Activated naive CD8-positive, alpha-beta T cell treated with anti-CD3 and anti-CD28 coated beads, Interleukin-2, amount 10 ng/mL, durations not matched to agents 7 days and 5 days (primary cell): Measurements from ENCODE around the gene ADCY3. TPM values are rescaled to one million over a fixed set of nuclear protein-coding genes. Genes with fewer than 3 reads are reported as not detected.

Source experiments
- ATAC-seq: fragments of 150-1000 bp; cut with Tn5 transposase; one replicate; pipeline ENCODE4 v1.10.0; 2021; ENCODE audit warnings: low read depth, moderate library complexity
- POLR2A ChIA-PET: fragments of 350-600 bp; sonication (Branson Sonifier 250); formaldehyde crosslinking; loops from one replicate; lab custom pipeline; 2021; ENCODE audit warnings: antibody characterized with exemption; lab: Charles Lee
- DNase-seq: peaks from one replicate; pipeline ENCODE4 v3.0.0; 2021
- H3K27ac Mint-ChIP-seq: one replicate; pipeline ENCODE4 v1.8.0; 2022; ENCODE audit warnings: mild to moderate bottlenecking, mixed read lengths
- H3K27me3 Mint-ChIP-seq: one replicate; pipeline ENCODE4 v1.8.0; 2022; ENCODE audit warnings: mild to moderate bottlenecking, moderate library complexity, mixed read lengths
- H3K36me3 Mint-ChIP-seq: one replicate; pipeline ENCODE4 v1.8.0; 2021; ENCODE audit warnings: mild to moderate bottlenecking, mixed read lengths
- H3K4me1 Mint-ChIP-seq: one replicate; pipeline ENCODE4 v1.8.0; 2021; ENCODE audit warnings: mixed read lengths
- H3K4me3 Mint-ChIP-seq: one replicate; pipeline ENCODE4 v1.8.0; 2022; ENCODE audit warnings: mild to moderate bottlenecking, moderate library complexity, mixed read lengths
- H3K9me3 Mint-ChIP-seq: one replicate; pipeline ENCODE4 v1.8.0; 2021; ENCODE audit warnings: mixed read lengths
- total RNA-seq, 2 experiments: library from RNA; stranded (reverse); gene quantifications; one replicate each; pipeline ENCODE4 v1.2.3, GENCODE V29; 2021

The ADCY3 gene
- total RNA-seq = 10 to 100 TPM; 29.5 to 32.5 TPM

- Mint-ChIP-seq H3K36me3 (peaks cover 3% of the 10 kb centered on the region), H3K4me3 (peak within 1 kb of the TSS; percentile 81), H3K4me1 (peaks cover 29% of the 10 kb centered on the region), H3K9me3 (no peaks in the 10 kb centered on the region), H3K27ac (peak within 1 kb of the TSS; percentile 82), H3K27me3 (peaks cover 3% of the 10 kb centered on the region)
- ATAC-seq = peak; percentile 58
- POLR2A ChIA-PET = interaction anchor here (0.6 to 1.1 kb wide), 2 partner anchors 15 to 243 kb away, joined by 3 to 4 read pairs; no protein-coding TSS in a partner anchor
- peak; percentile 75 for DNase-seq
These were observed at the start of gene ADCY3 for GRCh38 chr2:24920098-24920808. ADCY3 (minus strand) TSS chr2:24920237; CDS start chr2:24918987, 1,250 bp downstream.

GRCh38 chr2:24969784-24970183, 49.7 kb upstream of the ADCY3 start:
- DNase-seq (no peak), ATAC-seq (no peak)
- Mint-ChIP-seq H3K4me3 (no peak overlapping the region), H3K4me1 (peaks cover 13% of the 10 kb centered on the region), H3K36me3 (peaks cover 3% of the 10 kb centered on the region), H3K27ac (no peak overlapping the region), H3K27me3 (no peaks in the 10 kb centered on the region), H3K9me3 (no peaks in the 10 kb centered on the region)
- POLR2A ChIA-PET = interaction anchor here (0.7 to 1.0 kb wide), 2 partner anchors 26 to 177 kb away, joined by 3 to 7 read pairs; partner anchors contain the start of genes CENPO and PTRHD1

GRCh38 chr2:24961903-24962302, 41.9 kb upstream of the ADCY3 start:
- DNase-seq (no peak), ATAC-seq (no peak)
- POLR2A ChIA-PET = no interaction called here
- no peaks in the 10 kb centered on the region for H3K27me3 Mint-ChIP-seq
- peaks cover 47% of the 10 kb centered on the region for H3K36me3 Mint-ChIP-seq
- no peaks in the 10 kb centered on the region for H3K4me1 Mint-ChIP-seq
- H3K27ac Mint-ChIP-seq = no peak overlapping the region
- H3K4me3 Mint-ChIP-seq = no peak overlapping the region
- H3K9me3 Mint-ChIP-seq = no peaks in the 10 kb centered on the region

- ATAC-seq (no peak), DNase-seq (no peak)
- H3K4me1 Mint-ChIP-seq = no peaks in the 10 kb centered on the region
- H3K27ac Mint-ChIP-seq = no peak overlapping the region
- no peaks in the 10 kb centered on the region for H3K27me3 Mint-ChIP-seq
- H3K36me3 Mint-ChIP-seq = peaks cover 64% of the 10 kb centered on the region
- POLR2A ChIA-PET = interaction anchor here (0.6 to 1.0 kb wide), 2 partner anchors 11 to 1090 kb away, joined by 3 read pairs; no protein-coding TSS in a partner anchor
- no peak overlapping the region for H3K4me3 Mint-ChIP-seq
- peaks cover 2% of the 10 kb centered on the region for H3K9me3 Mint-ChIP-seq
These were observed 39.7 kb upstream of the ADCY3 start for GRCh38 chr2:24959761-24960160.

GRCh38 chr2:24958411-24958935, 38.4 kb upstream of the ADCY3 start:
- H3K9me3 Mint-ChIP-seq = peaks cover 2% of the 10 kb centered on the region
- H3K4me1 Mint-ChIP-seq = peaks cover 4% of the 10 kb centered on the region
- H3K27me3 Mint-ChIP-seq = no peaks in the 10 kb centered on the region
- no peak overlapping the region for H3K27ac Mint-ChIP-seq
- POLR2A ChIA-PET = no interaction called here
- peaks cover 73% of the 10 kb centered on the region for H3K36me3 Mint-ChIP-seq
- no peak overlapping the region for H3K4me3 Mint-ChIP-seq
- ATAC-seq = no peak
- no peak for DNase-seq

GRCh38 chr2:24957976-24958375, 37.9 kb upstream of the ADCY3 start:
- no peak overlapping the region for H3K4me3 Mint-ChIP-seq
- no peak overlapping the region for H3K27ac Mint-ChIP-seq
- peaks cover 75% of the 10 kb centered on the region for H3K36me3 Mint-ChIP-seq
- ATAC-seq = no peak
- peaks cover 4% of the 10 kb centered on the region for H3K4me1 Mint-ChIP-seq
- peaks cover 2% of the 10 kb centered on the region for H3K9me3 Mint-ChIP-seq
- H3K27me3 Mint-ChIP-seq = no peaks in the 10 kb centered on the region
- POLR2A ChIA-PET = interaction anchor here (0.7 kb wide), 1 partner anchor 14 kb away, joined by 3 read pairs; no protein-coding TSS in a partner anchor
- no peak for DNase-seq

- Mint-ChIP-seq H3K4me3 (no peak overlapping the region), H3K9me3 (peaks cover 2% of the 10 kb centered on the region), H3K4me1 (peaks cover 4% of the 10 kb centered on the region), H3K36me3 (peaks cover 78% of the 10 kb centered on the region), H3K27ac (no peak overlapping the region), H3K27me3 (no peaks in the 10 kb centered on the region)
- no peak for DNase-seq
- POLR2A ChIA-PET = interaction anchor here (0.7 kb wide), 1 partner anchor 15 kb away, joined by 3 read pairs; no protein-coding TSS in a partner anchor
- ATAC-seq = no peak
These were observed 37.2 kb upstream of the ADCY3 start for GRCh38 chr2:24957221-24957620.

- Mint-ChIP-seq H3K27me3 (no peaks in the 10 kb centered on the region), H3K4me3 (no peak overlapping the region), H3K27ac (no peak overlapping the region), H3K4me1 (peaks cover 4% of the 10 kb centered on the region), H3K36me3 (peaks cover 70% of the 10 kb centered on the region), H3K9me3 (peaks cover 2% of the 10 kb centered on the region)
- POLR2A ChIA-PET = no interaction called here
- ATAC-seq = no peak
- no peak for DNase-seq
These were observed 35.9 kb upstream of the ADCY3 start for GRCh38 chr2:24955921-24956320.

- POLR2A ChIA-PET = no interaction called here
- peaks cover 4% of the 10 kb centered on the region for H3K4me1 Mint-ChIP-seq
- H3K36me3 Mint-ChIP-seq = peaks cover 67% of the 10 kb centered on the region
- peaks cover 2% of the 10 kb centered on the region for H3K9me3 Mint-ChIP-seq
- no peaks in the 10 kb centered on the region for H3K27me3 Mint-ChIP-seq
- ATAC-seq = no peak
- no peak overlapping the region for H3K27ac Mint-ChIP-seq
- no peak for DNase-seq
- H3K4me3 Mint-ChIP-seq = no peak overlapping the region
These were observed 35.2 kb upstream of the ADCY3 start for GRCh38 chr2:24955232-24955631.

GRCh38 chr2:24950102-24950501, 30.1 kb upstream of the ADCY3 start:
- Mint-ChIP-seq H3K9me3 (no peaks in the 10 kb centered on the region), H3K27ac (no peak overlapping the region), H3K27me3 (no peaks in the 10 kb centered on the region), H3K4me1 (peaks cover 4% of the 10 kb centered on the region), H3K36me3 (peaks cover 34% of the 10 kb centered on the region), H3K4me3 (no peak overlapping the region)
- POLR2A ChIA-PET = interaction anchor here (0.7 kb wide), 1 partner anchor 20 kb away, joined by 3 read pairs; no protein-coding TSS in a partner anchor
- no peak for DNase-seq
- ATAC-seq = no peak

GRCh38 chr2:24948506-24948905, 28.5 kb upstream of the ADCY3 start:
- Mint-ChIP-seq H3K27me3 (no peaks in the 10 kb centered on the region), H3K4me3 (no peak overlapping the region), H3K9me3 (no peaks in the 10 kb centered on the region), H3K27ac (no peak overlapping the region), H3K36me3 (peaks cover 20% of the 10 kb centered on the region), H3K4me1 (no peaks in the 10 kb centered on the region)
- POLR2A ChIA-PET = no interaction called here
- DNase-seq = no peak
- no peak for ATAC-seq

GRCh38 chr2:24947561-24948157, 27.6 kb upstream of the ADCY3 start:
- ATAC-seq = no peak
- Mint-ChIP-seq H3K27me3 (no peaks in the 10 kb centered on the region), H3K27ac (no peak overlapping the region)

GRCh38 chr2:24945907-24946306, 25.9 kb upstream of the ADCY3 start:
- Mint-ChIP-seq H3K4me3 (no peak overlapping the region), H3K27me3 (no peaks in the 10 kb centered on the region), H3K4me1 (no peaks in the 10 kb centered on the region), H3K27ac (no peak overlapping the region), H3K36me3 (peaks cover 11% of the 10 kb centered on the region), H3K9me3 (no peaks in the 10 kb centered on the region)
- POLR2A ChIA-PET = no interaction called here
- DNase-seq (no peak), ATAC-seq (no peak)

More at GRCh38 chr2:24947561-24948157, 27.6 kb upstream of the ADCY3 start:
- DNase-seq = no peak
- peaks cover 15% of the 10 kb centered on the region for H3K36me3 Mint-ChIP-seq
- H3K4me1 Mint-ChIP-seq = no peaks in the 10 kb centered on the region
- no peak overlapping the region for H3K4me3 Mint-ChIP-seq
- POLR2A ChIA-PET = no interaction called here
- H3K9me3 Mint-ChIP-seq = no peaks in the 10 kb centered on the region
